Measurements from ENCODE around the gene HEMK1. TPM values are rescaled to one million over a fixed set of nuclear protein-coding genes. Genes with fewer than 3 reads are reported as not detected.

Gene HEMK1
- total RNA-seq, 3 donors from 2014 or later (not counting 1 experiment from before 2014, with no cell fraction given): 20.5 to 29.3 (median 28.2) TPM

- Mint-ChIP-seq H3K9me3 (no peaks in the 10 kb centered on the region), H3K36me3 (peaks cover 12% of the 10 kb centered on the region), H3K27ac (peak overlapping the region; percentile 90 to 93), H3K27me3 (ENCODE audit: low read depth in 2 of 2) (no peaks in the 10 kb centered on the region), H3K4me3 (peak overlapping the region; percentile 97), H3K4me1 (peaks cover 89 to 94% of the 10 kb centered on the region in 2 donors)
- ATAC-seq (no peak), DNase-seq (no peak)
- Histone ChIP-seq H3K4me1 (ENCODE audit: control insufficient read depth, insufficient read depth, low read length) (peaks cover 97% of the 10 kb centered on the region), H3K36me3 (ENCODE audit: control insufficient read depth, insufficient read depth, low read length) (peaks cover 48% of the 10 kb centered on the region), H3K27ac (ENCODE audit: low read length) (peak overlapping the region; percentile 56), H3K9me3 (ENCODE audit: control insufficient read depth, insufficient read depth, low read length) (no peaks in the 10 kb centered on the region), H3K4me3 (ENCODE audit: low read length) (peak overlapping the region; percentile 78), H3K27me3 (ENCODE audit: control insufficient read depth, insufficient read depth, low read length) (no peaks in the 10 kb centered on the region)
- TF ChIP-seq, protein P1, sequence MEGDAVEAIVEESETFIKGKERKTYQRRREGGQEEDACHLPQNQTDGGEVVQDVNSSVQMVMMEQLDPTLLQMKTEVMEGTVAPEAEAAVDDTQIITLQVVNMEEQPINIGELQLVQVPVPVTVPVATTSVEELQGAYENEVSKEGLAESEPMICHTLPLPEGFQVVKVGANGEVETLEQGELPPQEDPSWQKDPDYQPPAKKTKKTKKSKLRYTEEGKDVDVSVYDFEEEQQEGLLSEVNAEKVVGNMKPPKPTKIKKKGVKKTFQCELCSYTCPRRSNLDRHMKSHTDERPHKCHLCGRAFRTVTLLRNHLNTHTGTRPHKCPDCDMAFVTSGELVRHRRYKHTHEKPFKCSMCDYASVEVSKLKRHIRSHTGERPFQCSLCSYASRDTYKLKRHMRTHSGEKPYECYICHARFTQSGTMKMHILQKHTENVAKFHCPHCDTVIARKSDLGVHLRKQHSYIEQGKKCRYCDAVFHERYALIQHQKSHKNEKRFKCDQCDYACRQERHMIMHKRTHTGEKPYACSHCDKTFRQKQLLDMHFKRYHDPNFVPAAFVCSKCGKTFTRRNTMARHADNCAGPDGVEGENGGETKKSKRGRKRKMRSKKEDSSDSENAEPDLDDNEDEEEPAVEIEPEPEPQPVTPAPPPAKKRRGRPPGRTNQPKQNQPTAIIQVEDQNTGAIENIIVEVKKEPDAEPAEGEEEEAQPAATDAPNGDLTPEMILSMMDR (IDR thresholded peaks at IDR 0.05): no peak
- intact Hi-C loops (cut with micrococcal nuclease): no loop called here
- 67% methylated on average over 5 of the region's 5 CpGs for WGBS (ENCODE audit: insufficient coverage)
Observed at GRCh38 chr3:50609071-50609762, 39.9 kb downstream of the HEMK1 start.

- no peaks in the 10 kb centered on the region for H3K27me3 ChIP-seq (ENCODE audit: control insufficient read depth, insufficient read depth, low read length)
- H3K9me3 Mint-ChIP-seq: no peaks in the 10 kb centered on the region
- H3K9me3 ChIP-seq (ENCODE audit: control insufficient read depth, insufficient read depth, low read length): no peaks in the 10 kb centered on the region
- peak overlapping the region; percentile 78 for H3K4me3 ChIP-seq (ENCODE audit: low read length)
- ATAC-seq (no peak), DNase-seq (peak in 1 of 2 donors; percentile 42)
- peak overlapping the region; percentile 97 for H3K4me3 Mint-ChIP-seq
- TF ChIP-seq, protein P1 (IDR thresholded peaks at IDR 0.05): no peak
- H3K36me3 ChIP-seq (ENCODE audit: control insufficient read depth, insufficient read depth, low read length): peaks cover 43% of the 10 kb centered on the region
- peaks cover 93% of the 10 kb centered on the region for H3K4me1 ChIP-seq (ENCODE audit: control insufficient read depth, insufficient read depth, low read length)
- intact Hi-C loops (cut with micrococcal nuclease): no loop called here
- peak overlapping the region; percentile 56 for H3K27ac ChIP-seq (ENCODE audit: low read length)
- H3K27me3 Mint-ChIP-seq (ENCODE audit: low read depth in 2 of 2): no peaks in the 10 kb centered on the region
- WGBS (ENCODE audit: insufficient coverage): 57% methylated on average over 3 of the region's 3 CpGs
- H3K27ac Mint-ChIP-seq: peak overlapping the region; percentile 90 to 93
- peaks cover 85 to 93% of the 10 kb centered on the region in 2 donors for H3K4me1 Mint-ChIP-seq
- peaks cover 10% of the 10 kb centered on the region for H3K36me3 Mint-ChIP-seq
Observed at GRCh38 chr3:50609763-50610085, 40.4 kb downstream of the HEMK1 start.

- 35% methylated on average over 6 of the region's 6 CpGs for WGBS (ENCODE audit: insufficient coverage)
- peak overlapping the region; percentile 56 for H3K27ac ChIP-seq (ENCODE audit: low read length)
- peak in 1 of 2 donors; percentile 62 for DNase-seq
Observed at GRCh38 chr3:50610181-50610971, 41.1 kb downstream of the HEMK1 start.

More at GRCh38 chr3:50610181-50610971, 41.1 kb downstream of the HEMK1 start:
- Histone ChIP-seq H3K4me1 (ENCODE audit: control insufficient read depth, insufficient read depth, low read length) (peaks cover 88% of the 10 kb centered on the region), H3K4me3 (ENCODE audit: low read length) (peak overlapping the region; percentile 78), H3K9me3 (ENCODE audit: control insufficient read depth, insufficient read depth, low read length) (no peaks in the 10 kb centered on the region), H3K27me3 (ENCODE audit: control insufficient read depth, insufficient read depth, low read length) (no peaks in the 10 kb centered on the region), H3K36me3 (ENCODE audit: control insufficient read depth, insufficient read depth, low read length) (peaks cover 36% of the 10 kb centered on the region)
- Mint-ChIP-seq H3K4me3 (peak overlapping the region; percentile 97), H3K9me3 (no peaks in the 10 kb centered on the region), H3K36me3 (peaks cover 8% of the 10 kb centered on the region), H3K27ac (peak overlapping the region; percentile 90 to 93), H3K4me1 (peaks cover 79 to 87% of the 10 kb centered on the region in 2 donors), H3K27me3 (ENCODE audit: low read depth in 2 of 2) (no peaks in the 10 kb centered on the region)
- TF ChIP-seq, protein P1 (IDR thresholded peaks at IDR 0.05): no peak
- no peak for ATAC-seq
- intact Hi-C loops (cut with micrococcal nuclease): no loop called here

Data from natural killer cell (primary cell).